Epithelial cell of esophagus (primary cell): ENCODE measurements around the gene PEA15.

ENCODE experiments used
- DNase-seq: peaks from one replicate; pipeline ENCODE4 v3.0.0; 2010; ENCODE audit warnings: low read depth
- H3K4me3 ChIP-seq: 2 replicates; pipeline ENCODE4 v1.5.1; 2011; ENCODE audit warnings: mild to moderate bottlenecking, low read length, control low read depth
- CTCF ChIP-seq: IDR thresholded peaks from 2 replicates; pipeline ENCODE4 v1.5.1; 2011; ENCODE audit warnings: low read depth, mild to moderate bottlenecking, low read length, control low read depth, inconsistent platforms; ENCODE audit not compliant: insufficient read depth; ENCODE audit errors: missing control alignments

Gene PEA15

GRCh38 chr1:160245434-160245833 is 40.2 kb downstream of the PEA15 start:
- no peak for TF ChIP-seq CTCF
- DNase-seq: no peak

GRCh38 chr1:160247053-160247452 is 41.9 kb downstream of the PEA15 start:
- no peak for TF ChIP-seq CTCF
- no peak for DNase-seq
- no peak overlapping the region for H3K4me3 ChIP-seq

More at GRCh38 chr1:160245434-160245833, 40.2 kb downstream of the PEA15 start:
- no peak overlapping the region for H3K4me3 ChIP-seq

GRCh38 chr1:160251011-160251410 is 45.8 kb downstream of the PEA15 start:
- H3K4me3 ChIP-seq: no peak overlapping the region
- no peak for TF ChIP-seq CTCF
- DNase-seq: no peak

GRCh38 chr1:160251687-160252526 is 46.7 kb downstream of the PEA15 start:
- peak; percentile 80 for DNase-seq
- peak; percentile 75 for TF ChIP-seq CTCF
- no peak overlapping the region for H3K4me3 ChIP-seq

GRCh38 chr1:160255781-160256300 is 50.7 kb downstream of the PEA15 start:
- no peak for DNase-seq
- no peak for TF ChIP-seq CTCF
- H3K4me3 ChIP-seq: no peak overlapping the region

GRCh38 chr1:160256396-160257046 is 51.3 kb downstream of the PEA15 start:
- no peak for TF ChIP-seq CTCF
- DNase-seq: peak; percentile 76
- no peak overlapping the region for H3K4me3 ChIP-seq
